ENCODE measurements around the gene FADS3. TPM values are rescaled to one million over a fixed set of nuclear protein-coding genes. Genes with fewer than 3 reads are reported as not detected.

The FADS3 gene
- total and polyA plus RNA-seq, 2 of the 13 experiments (the other 11 are each of a cell fraction or from before 2014, with no cell fraction given), result 13.4 to 23.2 TPM

- TF ChIP-seq PATZ1 (CRISPR knock-in tag; IDR thresholded peaks at IDR 0.05), result peak; percentile 79
- TF ChIP-seq KDM6A (CRISPR knock-in tag; IDR thresholded peaks at IDR 0.05; ENCODE audit: low read depth), result no peak
- TF ChIP-seq XRCC5 (optimal IDR thresholded peaks at IDR 0.05; ENCODE audit: low read length), result peak; percentile 69
- no peak for TF ChIP-seq RFXAP (CRISPR knock-in tag; IDR thresholded peaks at IDR 0.05; ENCODE audit: borderline replicate concordance)
- TF ChIP-seq, protein P1, sequence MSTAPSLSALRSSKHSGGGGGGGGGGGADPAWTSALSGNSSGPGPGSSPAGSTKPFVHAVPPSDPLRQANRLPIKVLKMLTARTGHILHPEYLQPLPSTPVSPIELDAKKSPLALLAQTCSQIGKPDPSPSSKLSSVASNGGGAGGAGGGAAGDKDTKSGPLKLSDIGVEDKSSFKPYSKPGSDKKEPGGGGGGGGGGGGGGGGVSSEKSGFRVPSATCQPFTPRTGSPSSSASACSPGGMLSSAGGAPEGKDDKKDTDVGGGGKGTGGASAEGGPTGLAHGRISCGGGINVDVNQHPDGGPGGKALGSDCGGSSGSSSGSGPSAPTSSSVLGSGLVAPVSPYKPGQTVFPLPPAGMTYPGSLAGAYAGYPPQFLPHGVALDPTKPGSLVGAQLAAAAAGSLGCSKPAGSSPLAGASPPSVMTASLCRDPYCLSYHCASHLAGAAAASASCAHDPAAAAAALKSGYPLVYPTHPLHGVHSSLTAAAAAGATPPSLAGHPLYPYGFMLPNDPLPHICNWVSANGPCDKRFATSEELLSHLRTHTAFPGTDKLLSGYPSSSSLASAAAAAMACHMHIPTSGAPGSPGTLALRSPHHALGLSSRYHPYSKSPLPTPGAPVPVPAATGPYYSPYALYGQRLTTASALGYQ (CRISPR knock-in tag; IDR thresholded peaks at IDR 0.05), result no peak
- no peak; the same call in 1 of the 2 replicates for TF ChIP-seq ZNF891 (CRISPR knock-in tag; IDR thresholded peaks at IDR 0.05)
- no peak for TF ChIP-seq TAF1 (CRISPR knock-in tag; IDR thresholded peaks at IDR 0.05)
Observed at GRCh38 chr11:61899146-61899841, 7.9 kb upstream of the FADS3 start (continued).

- no peak overlapping the region for H3K27ac ChIP-seq (ENCODE audit: extremely low read length, insufficient read depth, low read length)
- H3K4me3 ChIP-seq (replicated peaks in 1 of 3; ENCODE audit: insufficient read depth in 1 of 3, low read depth in 2 of 3, low read length in 3 of 3), result no peak overlapping the region
- 42% methylated on average over 2 of the region's 9 CpGs for WGBS (ENCODE audit: low lambda C conversion rate)
- no peak overlapping the region for H3K4me2 ChIP-seq (ENCODE audit: low read depth, low read length)
- ATAC-seq, result peak; percentile 6
- no TSS peak for BruUV-seq (replicated peaks)
- peaks cover 14% of the 10 kb centered on the region for H3K4me1 ChIP-seq (ENCODE audit: insufficient read depth, low read length)
- no peak overlapping the region for H3K9ac ChIP-seq (ENCODE audit: insufficient read depth, low read depth, low read length)
- no peaks in the 10 kb centered on the region for H3K36me3 ChIP-seq (replicated peaks in 1 of 2; ENCODE audit: control insufficient read depth in 1 of 2, insufficient read depth in 2 of 2, low read length in 2 of 2)
- no peaks in the 10 kb centered on the region for H4K20me1 ChIP-seq (ENCODE audit: insufficient read depth, low read length)
- H3K9me3 ChIP-seq (ENCODE audit: low read length), result no peaks in the 10 kb centered on the region
- intact Hi-C loops (cut with micrococcal nuclease; ENCODE audit: unreplicated experiment), result loop anchor here (2.0 kb wide), 2 partner anchors 101 to 157 kb away; no protein-coding TSS in a partner anchor
- CTCF ChIA-PET (ENCODE audit: low intra/inter-chr PET ratio, low total read pairs), result interaction anchor here (1.1 to 4.6 kb wide), 10 partner anchors 13 to 209 kb away, joined by 3 to 124 read pairs (median 11); no protein-coding TSS in a partner anchor
- no peaks in the 10 kb centered on the region for H3K27me3 ChIP-seq (ENCODE audit: control insufficient read depth in 1 of 2, insufficient read depth in 2 of 2, low read length in 2 of 2)
- TF ChIP-seq ZNF263 (CRISPR knock-in tag; IDR thresholded peaks at IDR 0.05) (no peak), DMAP1 (CRISPR knock-in tag; IDR thresholded peaks at IDR 0.05) (no peak), SNAI1 (CRISPR knock-in tag; IDR thresholded peaks at IDR 0.05; ENCODE audit: borderline replicate concordance) (no peak), ZNF746 (CRISPR knock-in tag; IDR thresholded peaks at IDR 0.05) (no peak), ZXDC (CRISPR knock-in tag; IDR thresholded peaks at IDR 0.05) (no peak), GPN1 (CRISPR knock-in tag; IDR thresholded peaks at IDR 0.05; ENCODE audit: borderline replicate concordance) (no peak)
- no peak overlapping the region for H2AFZ ChIP-seq (ENCODE audit: low read length)
- H3K79me2 ChIP-seq (ENCODE audit: insufficient read depth, low read length), result no peaks in the 10 kb centered on the region
- in situ Hi-C loops (cut with HindIII; ENCODE audit: extremely low pct_ligation_motif_present, low pct_unique_long_range_greater_than_20kb), result loop anchor here (5.0 kb wide), 2 partner anchors 49 to 159 kb away; no protein-coding TSS in a partner anchor
- POLR2A ChIA-PET, result interaction anchor here (0.8 to 3.4 kb wide), 8 partner anchors 26 to 209 kb away, joined by 3 to 20 read pairs (median 14); partner anchors contain the start of gene FTH1
- DNase-seq (ENCODE audit: low spot score), result no peak
- FAIRE-seq, result no peak
Observed at GRCh38 chr11:61898247-61898582, 6.9 kb upstream of the FADS3 start.
